ENCODE measurements around the gene VIPAS39.
"Not testable (repeated sequence)": the region's sequence is repeated elsewhere in the genome, so short reads cannot be mapped to it uniquely, and the experiment has no call there.

Gene VIPAS39

GRCh38 chr14:77470224-77470870, 12.9 kb upstream of the VIPAS39 start:
- no peak for DNase-seq (ENCODE audit: low spot score)

DNA sequence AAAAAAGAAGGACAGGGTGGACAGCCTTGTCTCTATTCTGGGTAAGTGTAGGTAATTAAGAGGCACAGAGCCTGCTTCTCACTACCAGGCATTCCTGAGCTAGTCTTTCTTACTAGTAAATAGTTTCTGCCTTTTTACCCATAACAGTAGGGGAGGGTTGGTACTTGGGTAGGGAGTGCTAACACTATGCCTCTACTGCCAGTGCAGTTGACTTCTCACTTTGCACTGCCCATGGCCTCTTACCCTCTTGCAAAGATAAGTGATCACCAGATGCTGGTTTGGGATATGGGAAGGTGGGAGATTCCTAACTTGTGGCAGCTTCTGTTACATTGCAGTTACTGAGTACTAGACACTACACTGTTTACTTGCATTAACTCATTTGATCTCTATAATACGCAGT, 12.1 kb upstream of the VIPAS39 start:
- DNase-seq (ENCODE audit: low spot score) = no peak

DNA sequence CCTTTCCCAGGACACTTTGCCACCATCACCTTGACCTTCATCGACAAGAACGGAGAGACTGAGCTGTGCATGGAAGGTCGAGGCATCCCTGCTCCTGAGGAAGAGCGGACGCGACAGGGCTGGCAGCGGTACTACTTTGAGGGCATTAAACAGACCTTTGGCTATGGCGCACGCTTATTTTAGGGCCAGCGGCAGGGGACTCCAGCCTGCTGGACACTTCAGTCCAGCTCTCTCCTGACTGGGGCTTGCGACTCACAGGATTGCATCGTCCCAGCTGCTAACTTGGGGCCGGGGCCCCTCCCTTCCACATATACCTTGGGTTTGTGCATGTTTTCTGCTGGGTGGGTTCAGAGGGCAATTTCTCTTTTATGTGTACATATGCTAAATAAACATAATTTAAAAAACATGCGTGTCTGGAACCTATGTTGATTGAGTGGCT, 11.7 kb upstream of the VIPAS39 start:
- DNase-seq (ENCODE audit: low spot score) = no peak

DNA sequence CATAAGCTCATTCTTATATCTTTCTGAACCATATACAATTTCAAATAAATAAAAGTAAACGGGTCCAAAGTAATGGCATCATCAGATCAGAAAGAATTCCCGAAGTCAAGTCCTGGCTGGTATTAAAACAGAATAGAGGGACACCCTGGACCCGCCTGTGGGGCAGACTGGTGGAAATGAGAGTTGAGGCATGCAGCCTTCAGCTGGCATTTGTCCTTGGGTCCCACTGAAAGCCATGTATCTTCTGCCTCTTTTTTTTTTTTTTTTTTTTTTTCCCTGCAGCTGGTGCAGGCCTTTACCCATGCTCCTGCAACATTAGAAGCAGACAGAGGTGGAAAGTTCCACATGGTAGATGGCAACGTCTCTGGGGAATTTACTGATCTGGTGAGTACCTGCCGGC, 10.4 kb upstream of the VIPAS39 start:
- no peak for DNase-seq (ENCODE audit: low spot score)

DNA sequence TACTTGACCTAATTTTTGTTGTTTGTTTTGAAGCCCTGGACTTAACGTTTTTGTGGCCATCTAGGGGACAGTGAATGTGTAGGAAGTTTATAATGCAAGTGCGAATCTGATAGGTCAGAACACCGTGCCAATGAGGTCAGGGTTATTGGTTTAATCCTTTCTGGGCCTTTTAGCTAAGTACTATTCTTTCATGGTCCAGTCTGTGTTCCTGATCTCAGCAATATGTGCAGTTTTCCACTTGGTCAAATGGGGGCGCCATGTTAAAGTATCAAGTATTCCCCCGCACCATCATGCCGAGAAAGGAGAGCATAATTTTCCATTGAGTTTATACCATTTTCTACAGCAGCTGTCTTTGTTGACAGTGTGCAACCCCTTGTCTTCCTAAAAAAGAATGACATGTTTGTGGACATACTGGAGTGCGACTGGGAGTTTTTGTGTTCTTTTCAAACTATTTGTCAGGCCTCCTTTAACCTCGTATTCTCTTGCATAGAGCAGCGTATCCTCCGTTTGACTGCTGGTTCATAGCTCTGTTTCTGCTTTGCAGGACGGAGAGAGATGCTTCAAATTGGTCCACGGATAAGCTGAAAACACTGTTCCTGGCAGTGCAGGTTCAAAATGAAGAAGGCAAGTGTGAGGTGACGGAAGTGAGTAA, 1.8 kb upstream of the VIPAS39 start:
- peak; percentile 78 for DNase-seq (ENCODE audit: low spot score)

DNA sequence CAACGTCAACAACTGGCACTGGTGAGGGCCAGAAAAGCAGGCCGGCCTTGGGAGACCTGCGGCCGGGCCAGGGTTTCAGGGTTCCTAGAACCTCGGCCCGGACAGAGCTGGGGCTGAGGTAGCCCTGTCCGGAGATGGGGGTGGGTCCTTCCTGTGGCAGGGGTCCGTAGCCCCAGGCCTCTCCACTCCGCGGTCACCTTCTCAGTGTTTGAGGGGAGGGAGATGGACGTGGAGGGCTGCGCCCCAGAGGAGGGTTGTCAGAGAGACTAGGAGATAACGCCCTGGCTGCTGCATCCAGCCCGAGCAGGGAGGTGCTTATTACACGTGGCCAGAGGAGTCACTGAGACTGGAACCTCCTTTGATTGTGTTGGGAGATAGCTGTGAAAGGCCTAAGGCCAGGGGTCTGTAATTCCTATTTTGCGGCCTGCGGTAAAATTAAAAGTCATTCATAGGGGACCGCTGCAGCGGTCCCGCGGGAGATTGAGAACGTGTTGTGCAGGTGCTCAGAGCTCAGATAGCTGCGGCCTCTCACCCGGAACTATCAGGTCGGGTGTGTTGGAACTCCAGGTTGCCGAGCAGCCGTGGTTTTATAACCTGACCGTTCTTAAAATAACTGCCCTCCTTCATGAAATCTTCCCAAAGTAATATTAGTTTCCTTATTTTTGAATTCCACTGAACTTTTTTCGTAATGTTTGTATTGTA, 999 bp upstream of the VIPAS39 start:
- DNase-seq (ENCODE audit: low spot score) = no peak

- no peak for DNase-seq (ENCODE audit: low spot score)
Observed at GRCh38 chr14:77457115-77457521, 283 bp downstream of the VIPAS39 start.

DNA sequence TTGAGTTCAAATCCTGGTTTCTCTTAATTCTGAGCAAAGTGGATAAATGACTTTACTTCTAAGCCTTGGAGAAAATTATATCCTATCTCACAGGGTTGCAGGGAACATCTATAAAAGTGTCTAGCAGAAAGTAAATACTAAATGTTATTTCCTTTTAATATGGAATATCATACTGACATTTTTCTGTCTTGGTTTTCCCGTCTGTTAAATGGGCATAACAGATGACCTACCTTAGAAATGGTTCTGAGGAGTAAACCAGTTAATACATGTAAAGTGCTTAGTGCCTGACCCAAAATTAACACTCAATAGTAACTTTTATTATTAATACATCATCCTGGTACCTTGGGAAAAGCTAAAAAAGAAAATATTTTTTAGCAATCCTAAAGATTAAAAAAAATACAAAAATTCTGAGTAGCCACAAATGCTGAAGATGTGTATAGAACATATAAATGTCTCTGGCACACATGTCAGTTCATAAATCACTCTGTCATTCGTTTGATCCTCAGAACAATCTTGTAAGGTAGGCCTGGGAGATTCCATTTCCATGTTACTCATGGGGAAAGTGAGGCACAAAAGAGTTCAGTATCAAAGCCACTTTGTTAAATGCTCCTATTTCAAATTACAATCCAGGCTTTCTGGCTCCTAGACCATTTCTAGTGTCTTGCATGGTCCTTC, 1.3 kb downstream of the VIPAS39 start:
- DNase-seq (ENCODE audit: low spot score) = no peak

- no peak for DNase-seq (ENCODE audit: low spot score)
Observed at GRCh38 chr14:77442196-77442595, 15.2 kb downstream of the VIPAS39 start.

GRCh38 chr14:77439861-77440260, 17.5 kb downstream of the VIPAS39 start:
- no peak for DNase-seq (ENCODE audit: low spot score)

GRCh38 chr14:77438596-77438995, 18.8 kb downstream of the VIPAS39 start:
- no peak for DNase-seq (ENCODE audit: low spot score)

DNA sequence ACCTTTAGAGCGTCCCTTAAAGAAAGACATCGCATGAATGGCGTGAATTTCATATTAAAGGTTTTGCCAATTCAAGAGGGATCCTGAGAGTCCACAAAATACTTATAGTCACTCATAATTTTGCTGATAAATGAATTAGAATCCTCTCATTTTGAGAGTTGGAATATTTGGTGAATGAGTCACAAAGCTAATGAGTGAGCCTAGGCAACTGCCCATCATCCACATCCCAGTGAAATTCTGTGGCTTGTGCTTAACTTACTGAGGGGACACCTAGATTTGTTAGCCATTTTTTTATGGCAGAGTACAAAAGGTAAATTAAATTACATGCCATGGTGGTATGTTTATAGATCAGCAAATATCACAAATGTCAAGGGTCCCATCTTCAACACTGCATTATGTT, 21.4 kb downstream of the VIPAS39 start:
- DNase-seq (ENCODE audit: low spot score) = no peak

- no peak for DNase-seq (ENCODE audit: low spot score)
Observed at GRCh38 chr14:77426396-77426795, 31.0 kb downstream of the VIPAS39 start.

GRCh38 chr14:77424862-77425261, 32.5 kb downstream of the VIPAS39 start:
- no peak for DNase-seq (ENCODE audit: low spot score)

GRCh38 chr14:77423423-77423822, 34.0 kb downstream of the VIPAS39 start, which contains the start of gene NOXRED1:
Gene NOXRED1 (minus strand): TSS chr14:77423523. CDS start chr14:77422889, 634 bp downstream.
- DNase-seq (ENCODE audit: low spot score) = no peak

DNA sequence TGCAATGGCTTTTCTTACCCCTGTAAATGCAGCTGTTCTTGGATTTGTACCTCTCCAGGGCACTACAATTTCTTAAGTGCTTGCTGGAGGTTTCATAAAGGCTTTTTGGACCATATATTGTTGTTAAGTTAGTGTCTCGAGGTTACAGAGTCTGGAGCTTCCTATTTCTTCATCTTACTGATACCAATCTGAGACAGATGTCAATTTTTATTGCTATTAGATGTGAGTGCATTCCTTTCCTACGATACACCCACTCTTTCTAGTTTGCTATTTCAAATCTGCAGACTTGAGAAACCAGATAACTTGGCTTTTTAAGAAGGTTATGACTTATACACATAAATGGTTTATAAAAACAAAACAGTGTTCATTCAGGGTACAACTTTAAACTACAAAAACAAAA, 36.2 kb downstream of the VIPAS39 start:
- DNase-seq (ENCODE audit: low spot score) = no peak

DNA sequence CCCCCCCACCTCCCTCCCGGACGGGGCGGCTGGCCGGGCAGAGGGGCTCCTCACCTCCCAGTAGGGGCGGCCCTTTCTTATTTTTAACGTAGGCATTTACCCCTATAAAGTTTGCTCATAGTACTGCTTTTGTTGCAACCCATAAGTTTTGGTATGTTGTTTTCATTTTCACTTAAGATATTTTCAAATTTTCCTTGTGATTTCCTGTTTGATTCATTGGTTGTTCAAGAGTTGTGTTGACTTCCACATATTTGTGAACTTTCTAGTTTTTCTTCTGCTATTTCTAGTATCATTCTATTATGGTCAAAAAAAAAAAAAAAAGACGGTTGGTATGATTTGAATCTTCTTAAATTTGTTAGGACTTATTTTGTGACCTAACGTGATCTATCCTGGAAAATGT, 40.6 kb downstream of the VIPAS39 start:
- DNase-seq (ENCODE audit: low spot score) = no peak

DNA sequence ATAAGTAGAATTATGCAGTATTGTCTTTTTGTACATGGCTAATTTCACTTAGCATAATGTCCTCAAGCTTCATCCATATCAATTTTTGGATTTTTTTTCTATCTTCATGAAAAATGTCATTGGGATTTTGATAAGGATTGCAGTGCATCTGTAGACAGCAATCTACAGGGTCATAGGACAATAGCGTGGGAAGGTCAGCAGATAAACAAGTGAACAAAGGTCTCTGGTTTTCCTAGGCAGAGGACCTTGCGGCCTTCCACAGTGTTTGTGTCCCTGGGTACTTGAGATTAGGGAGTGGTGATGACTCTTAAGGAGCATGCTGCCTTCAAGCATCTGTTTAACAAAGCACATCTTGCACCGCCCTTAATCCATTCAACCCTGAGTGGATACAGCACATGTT, 41.3 kb downstream of the VIPAS39 start:
- DNase-seq (ENCODE audit: low spot score) = not testable (repeated sequence)

DNA sequence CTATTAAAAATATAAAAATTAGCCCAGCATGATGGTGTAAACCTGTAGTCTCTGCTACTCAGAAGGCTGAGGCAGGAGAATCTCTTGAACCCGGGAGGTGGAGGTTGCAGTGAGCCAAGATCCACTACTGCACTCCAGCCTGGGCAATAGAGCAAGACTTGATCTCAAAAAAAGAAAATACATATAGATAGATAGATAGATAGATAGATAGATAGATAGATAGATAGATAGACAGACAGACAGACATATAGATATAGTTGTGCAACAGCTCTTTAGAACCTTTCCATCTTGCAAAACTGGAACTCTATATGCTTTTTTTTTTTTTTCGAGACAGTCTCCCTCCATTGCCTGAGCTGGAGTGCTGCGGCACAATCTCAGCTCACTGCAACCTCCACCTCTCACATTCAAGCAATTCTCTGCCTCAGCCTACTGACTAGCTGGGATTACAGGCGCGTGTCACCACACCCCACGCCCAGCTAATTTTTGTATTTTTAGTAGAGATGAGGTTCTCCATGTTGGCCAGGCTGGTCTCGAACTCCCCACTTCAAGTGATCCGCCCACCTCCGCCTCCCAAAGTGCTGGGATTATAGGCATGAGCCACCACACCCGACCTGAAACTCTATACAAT, 41.9 kb downstream of the VIPAS39 start:
- not testable (repeated sequence) for DNase-seq (ENCODE audit: low spot score)

- no peak for DNase-seq (ENCODE audit: low spot score)
Observed at GRCh38 chr14:77409131-77409533, 48.3 kb downstream of the VIPAS39 start.

DNA sequence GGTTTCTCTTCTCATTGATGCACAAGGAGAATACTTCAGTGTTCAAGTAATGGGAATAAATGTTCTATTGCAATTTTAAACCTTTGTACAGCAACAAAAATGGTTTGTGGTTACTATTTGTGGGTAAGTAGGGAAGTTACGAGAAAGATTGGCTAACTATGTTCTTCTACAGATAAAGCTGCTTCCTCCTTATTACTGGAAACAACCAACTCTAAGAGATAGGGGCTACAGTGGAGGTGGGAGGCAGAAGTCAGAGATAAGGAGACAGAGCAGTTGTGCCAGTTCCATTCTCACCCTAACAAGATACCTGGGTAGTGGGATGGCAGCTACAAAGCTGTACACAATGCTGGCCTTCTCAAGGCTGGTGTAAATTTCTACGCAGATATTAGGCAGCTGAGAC, 50.2 kb downstream of the VIPAS39 start:
- DNase-seq (ENCODE audit: low spot score) = no peak

- no peak for DNase-seq (ENCODE audit: low spot score)
Observed at GRCh38 chr14:77406718-77407117, 50.7 kb downstream of the VIPAS39 start.
